MM.1S (cell line): ENCODE results near the gene ILF3.

Source experiments
- CTCF ChIP-seq: fragments of 300-600 bp; sonication (generic); IDR thresholded peaks from 2 replicates; pipeline ENCODE4 v1.5.1; 2016; ENCODE audit warnings: antibody characterized with exemption, low read length, mixed read lengths
- EZH2 ChIP-seq: fragments of 300-600 bp; sonication (generic); optimal IDR thresholded peaks from 2 replicates; pipeline ENCODE3; 2017; ENCODE audit warnings: low read depth, mild to moderate bottlenecking, antibody characterized with exemption, low read length, mixed read lengths
- EZH2phosphoT487 ChIP-seq: fragments of 300-600 bp; sonication (generic); IDR thresholded peaks from 2 replicates; pipeline ENCODE4 v1.6.1; 2018; ENCODE audit warnings: antibody characterized with exemption, low read length

GRCh38 chr19:10615429-10616023 lies 38.6 kb upstream of the ILF3 start:
- TF ChIP-seq CTCF (no peak), EZH2phosphoT487 (no peak), EZH2 (no peak)
